Measurements from ENCODE around the gene FALEC. TPM values are rescaled to one million over a fixed set of nuclear protein-coding genes. Genes with fewer than 3 reads are reported as not detected.

The FALEC gene
- total RNA-seq, 2 experiments from 2014 or later = not detected

GRCh38 chr1:150545486-150546032 lies 30.0 kb downstream of the FALEC start:
- intact Hi-C loops (cut with micrococcal nuclease) = no loop called here
- H3K36me3 Mint-ChIP-seq (ENCODE audit: low read depth) = no peaks in the 10 kb centered on the region
- no peak for TF ChIP-seq CTCF (IDR thresholded peaks at IDR 0.05)
- peaks cover 10% of the 10 kb centered on the region for H3K4me1 Mint-ChIP-seq (ENCODE audit: low read depth)
- DNase-seq (no peak), ATAC-seq (no peak)
- H3K27me3 Mint-ChIP-seq = peaks cover 23% of the 10 kb centered on the region
- H3K9me3 Mint-ChIP-seq = no peaks in the 10 kb centered on the region
- ChIA-PET CTCF (interaction anchor here (0.7 to 4.2 kb wide), 5 partner anchors 13 to 451 kb away, joined by 3 to 21 read pairs (median 3); no protein-coding TSS in a partner anchor), POLR2A (interaction anchor here (1.3 kb wide), 1 partner anchor 84 kb away, joined by 3 read pairs; no protein-coding TSS in a partner anchor)
- no peak overlapping the region for H3K27ac Mint-ChIP-seq
- no peak overlapping the region for H3K4me3 Mint-ChIP-seq

- intact Hi-C loops (cut with micrococcal nuclease) = no loop called here
These were observed 30.9 kb downstream of the FALEC start for GRCh38 chr1:150546294-150546937.

GRCh38 chr1:150548324-150548631 lies 32.7 kb downstream of the FALEC start:
- Mint-ChIP-seq H3K36me3 (ENCODE audit: low read depth) (no peaks in the 10 kb centered on the region), H3K27ac (no peak overlapping the region), H3K27me3 (peaks cover 26% of the 10 kb centered on the region), H3K4me3 (peak overlapping the region; percentile 71), H3K4me1 (ENCODE audit: low read depth) (peaks cover 29% of the 10 kb centered on the region), H3K9me3 (no peaks in the 10 kb centered on the region)
- CTCF ChIA-PET = interaction anchor here (0.7 to 4.9 kb wide), 10 partner anchors 10 to 100 kb away, joined by 3 to 45 read pairs (median 3); partner anchors contain the start of gene ENSA
- intact Hi-C loops (cut with micrococcal nuclease) = no loop called here
- ATAC-seq (no peak), DNase-seq (no peak)
- POLR2A ChIA-PET = interaction anchor here (0.7 to 1.6 kb wide), 5 partner anchors 11 to 24 kb away, joined by 3 to 6 read pairs (median 4); no protein-coding TSS in a partner anchor
- no peak for TF ChIP-seq CTCF (IDR thresholded peaks at IDR 0.05)

More at GRCh38 chr1:150546294-150546937, 30.9 kb downstream of the FALEC start:
- ATAC-seq (no peak), DNase-seq (no peak)
- Mint-ChIP-seq H3K9me3 (no peaks in the 10 kb centered on the region), H3K36me3 (ENCODE audit: low read depth) (no peaks in the 10 kb centered on the region), H3K4me1 (ENCODE audit: low read depth) (peaks cover 16% of the 10 kb centered on the region), H3K4me3 (no peak overlapping the region), H3K27me3 (peaks cover 26% of the 10 kb centered on the region), H3K27ac (no peak overlapping the region)
- ChIA-PET POLR2A (interaction anchor here (0.8 to 1.3 kb wide), 2 partner anchors 51 to 83 kb away, joined by 3 read pairs; no protein-coding TSS in a partner anchor), CTCF (interaction anchor here (0.7 to 4.2 kb wide), 3 partner anchors 14 to 111 kb away, joined by 3 to 21 read pairs (median 6); no protein-coding TSS in a partner anchor)
- no peak for TF ChIP-seq CTCF (IDR thresholded peaks at IDR 0.05)

- peak within 1 kb of the TSS; percentile 71 for H3K4me3 Mint-ChIP-seq
- no peak for TF ChIP-seq CTCF (IDR thresholded peaks at IDR 0.05)
- peaks cover 29% of the 10 kb centered on the region for H3K4me1 Mint-ChIP-seq (ENCODE audit: low read depth)
- no peaks in the 10 kb centered on the region for H3K36me3 Mint-ChIP-seq (ENCODE audit: low read depth)
- H3K27me3 Mint-ChIP-seq = peaks cover 23% of the 10 kb centered on the region
- intact Hi-C loops (cut with micrococcal nuclease) = no loop called here
- CTCF ChIA-PET = interaction anchor here (0.7 to 4.9 kb wide), 10 partner anchors 11 to 101 kb away, joined by 3 to 45 read pairs (median 3); partner anchors contain the start of gene ENSA
- DNase-seq = peak; percentile 49
- ATAC-seq = peak; percentile 79
- POLR2A ChIA-PET = interaction anchor here (0.7 to 1.6 kb wide), 5 partner anchors 11 to 24 kb away, joined by 3 to 6 read pairs (median 4); no protein-coding TSS in a partner anchor
- H3K9me3 Mint-ChIP-seq = no peaks in the 10 kb centered on the region
- peak within 1 kb of the TSS; percentile 38 for H3K27ac Mint-ChIP-seq
These were observed 33.3 kb downstream of the FALEC start, which contains the start of gene ADAMTSL4 for GRCh38 chr1:150548632-150549495. ADAMTSL4 (plus strand) TSS chr1:150549408; CDS start chr1:150552289, 2,881 bp downstream.

Data from activated CD8-positive, alpha-beta T cell treated with anti-CD3 and anti-CD28 coated beads for 36 hours (primary cell).